Epithelial cell of esophagus (primary cell): ENCODE data around the gene MCM7.
"Not testable (repeated sequence)": the region's sequence is repeated elsewhere in the genome, so short reads cannot be mapped to it uniquely, and the experiment has no call there.

Source experiments
- DNase-seq: peaks from one replicate; pipeline ENCODE4 v3.0.0; 2010; ENCODE audit warnings: low read depth
- H3K4me3 ChIP-seq: 2 replicates; pipeline ENCODE4 v1.5.1; 2011; ENCODE audit warnings: mild to moderate bottlenecking, low read length, control low read depth
- TF ChIP-seq, protein P1 (sequence below): IDR thresholded peaks from 2 replicates; pipeline ENCODE4 v1.5.1; 2011; ENCODE audit warnings: low read depth, mild to moderate bottlenecking, low read length, control low read depth, inconsistent platforms; ENCODE audit not compliant: insufficient read depth; ENCODE audit errors: missing control alignments

Gene MCM7

DNA sequence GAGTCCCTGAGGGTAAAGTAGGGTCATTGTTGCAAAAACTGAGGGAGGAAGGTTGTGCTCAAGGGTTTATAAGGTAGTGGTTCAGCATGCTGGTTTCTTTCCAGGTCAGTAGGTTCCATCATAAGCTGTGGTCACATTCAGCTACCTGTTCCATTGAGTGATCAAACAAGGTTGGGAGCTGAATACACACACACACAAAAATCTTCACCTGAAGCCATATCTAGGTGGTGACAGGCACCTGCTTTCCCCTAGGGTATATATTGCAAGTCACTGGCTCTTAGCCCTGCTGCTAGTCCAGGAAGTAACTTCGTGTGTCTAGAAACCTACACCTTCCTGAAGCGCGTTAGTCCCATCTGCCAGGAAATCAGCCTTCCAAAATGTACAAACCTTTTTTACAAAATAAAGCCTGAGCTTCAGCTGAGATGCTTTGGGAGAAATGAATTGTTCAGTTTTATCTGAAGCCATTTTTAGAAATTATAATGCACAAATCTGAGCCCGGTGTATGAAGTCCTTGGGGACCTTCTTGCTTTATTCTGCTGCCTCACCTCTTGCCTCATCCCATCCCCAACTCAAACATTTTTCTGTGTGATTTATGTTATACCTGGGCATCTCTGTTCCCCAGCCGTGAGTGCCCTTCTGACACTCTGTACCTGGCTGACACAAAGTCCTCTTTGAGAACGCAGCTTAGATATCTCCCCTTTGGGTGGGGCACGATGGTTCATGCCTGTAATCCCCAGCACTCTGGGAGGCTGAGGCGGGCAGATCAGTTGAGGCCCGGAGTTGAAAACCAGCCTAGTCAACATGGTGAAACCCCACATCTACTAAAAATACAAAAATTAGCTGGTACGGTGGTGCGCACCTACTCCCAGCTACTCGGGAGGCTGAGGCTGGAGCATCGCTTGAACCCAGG is 36.9 kb upstream of the MCM7 start:
- DNase-seq: no peak
- no peak overlapping the region for H3K4me3 ChIP-seq
- TF ChIP-seq, protein P1, sequence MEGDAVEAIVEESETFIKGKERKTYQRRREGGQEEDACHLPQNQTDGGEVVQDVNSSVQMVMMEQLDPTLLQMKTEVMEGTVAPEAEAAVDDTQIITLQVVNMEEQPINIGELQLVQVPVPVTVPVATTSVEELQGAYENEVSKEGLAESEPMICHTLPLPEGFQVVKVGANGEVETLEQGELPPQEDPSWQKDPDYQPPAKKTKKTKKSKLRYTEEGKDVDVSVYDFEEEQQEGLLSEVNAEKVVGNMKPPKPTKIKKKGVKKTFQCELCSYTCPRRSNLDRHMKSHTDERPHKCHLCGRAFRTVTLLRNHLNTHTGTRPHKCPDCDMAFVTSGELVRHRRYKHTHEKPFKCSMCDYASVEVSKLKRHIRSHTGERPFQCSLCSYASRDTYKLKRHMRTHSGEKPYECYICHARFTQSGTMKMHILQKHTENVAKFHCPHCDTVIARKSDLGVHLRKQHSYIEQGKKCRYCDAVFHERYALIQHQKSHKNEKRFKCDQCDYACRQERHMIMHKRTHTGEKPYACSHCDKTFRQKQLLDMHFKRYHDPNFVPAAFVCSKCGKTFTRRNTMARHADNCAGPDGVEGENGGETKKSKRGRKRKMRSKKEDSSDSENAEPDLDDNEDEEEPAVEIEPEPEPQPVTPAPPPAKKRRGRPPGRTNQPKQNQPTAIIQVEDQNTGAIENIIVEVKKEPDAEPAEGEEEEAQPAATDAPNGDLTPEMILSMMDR: no peak

DNA sequence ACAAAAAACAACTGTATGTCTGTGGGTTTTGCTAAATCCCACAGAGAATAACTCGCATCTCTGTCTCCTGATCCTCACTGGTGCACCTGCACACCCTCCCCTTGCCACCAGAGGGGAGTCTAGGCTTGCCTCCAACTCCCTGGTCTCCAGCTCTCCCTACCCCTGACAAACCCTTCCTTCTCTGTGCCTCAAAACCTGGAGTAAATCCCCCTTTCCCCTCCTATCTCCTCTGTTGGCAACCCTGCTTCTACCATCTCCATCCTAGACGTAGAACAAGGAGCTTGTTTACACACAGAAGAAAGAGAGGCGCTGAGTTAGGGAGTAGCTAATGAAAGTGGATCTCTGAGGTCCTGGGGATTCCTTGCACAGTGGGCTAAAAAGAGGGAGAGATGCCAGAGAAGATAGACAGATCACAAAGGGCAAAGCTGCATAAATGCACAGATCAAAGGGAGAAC is 31.5 kb upstream of the MCM7 start:
- TF ChIP-seq, protein P1: peak; percentile 99
- H3K4me3 ChIP-seq: no peak overlapping the region
- peak; percentile 75 for DNase-seq

DNA sequence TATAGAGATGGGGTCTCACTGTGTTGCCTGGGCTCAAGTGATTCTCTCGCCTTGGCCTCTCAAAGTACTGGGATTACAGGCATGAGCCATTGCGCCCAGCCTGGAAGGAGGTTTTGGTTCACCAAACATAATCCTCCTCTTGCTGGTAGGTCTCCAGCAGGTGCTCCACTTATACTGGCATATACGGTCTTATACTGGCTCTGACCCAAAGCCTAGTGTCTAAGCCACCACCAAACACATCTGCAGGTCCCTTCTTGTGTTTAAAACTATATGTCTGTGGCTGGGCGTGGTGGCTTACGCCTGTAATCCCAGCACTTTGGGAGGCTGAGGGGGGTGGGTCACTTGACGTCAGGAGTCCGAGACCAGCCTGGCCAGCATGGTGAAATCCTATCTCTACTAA is 30.9 kb upstream of the MCM7 start:
- TF ChIP-seq, protein P1: no peak
- no peak overlapping the region for H3K4me3 ChIP-seq
- DNase-seq: no peak

DNA sequence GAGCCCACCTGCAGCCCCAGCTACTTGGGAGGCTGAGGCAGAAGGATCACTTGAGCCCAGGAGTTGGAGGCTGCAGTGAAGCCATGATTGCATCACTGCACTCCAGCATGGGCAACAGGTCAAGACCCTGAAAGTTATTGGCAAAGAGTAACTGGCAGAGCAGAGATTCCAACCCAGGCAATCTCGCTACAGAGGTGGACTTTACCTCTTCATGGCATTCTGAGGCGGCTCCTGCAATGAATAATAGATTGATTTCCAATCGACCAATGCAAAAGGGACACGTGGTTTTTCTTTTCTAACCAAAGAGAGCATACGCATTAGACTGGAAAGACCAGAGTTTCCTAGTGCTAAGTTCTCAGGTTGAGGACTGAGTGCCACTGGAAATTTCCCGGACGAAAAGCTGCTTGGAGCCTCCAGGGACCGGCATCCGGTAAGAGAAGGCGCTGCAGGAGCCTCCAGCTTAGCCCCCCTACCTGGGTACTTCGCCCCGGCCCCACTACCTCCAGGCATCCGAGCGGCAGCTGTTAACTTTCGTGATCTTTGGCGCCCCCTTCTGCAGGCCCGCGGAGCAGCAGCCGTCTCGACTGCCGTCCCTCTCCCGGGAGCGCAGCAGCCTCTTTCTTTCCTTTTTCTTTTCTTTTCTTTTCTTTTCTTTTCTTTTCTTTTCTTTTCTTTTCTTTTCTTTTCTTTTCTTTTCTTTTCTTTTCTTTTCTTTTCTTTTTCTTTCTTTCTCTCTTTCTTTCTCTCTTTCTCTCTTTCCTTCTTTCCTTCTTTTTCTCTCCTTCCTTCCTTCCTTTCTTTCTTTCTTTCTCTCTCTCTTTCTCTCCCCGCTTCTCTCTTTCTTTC is 29.6 kb upstream of the MCM7 start:
- TF ChIP-seq, protein P1: peak; percentile 77
- DNase-seq: peak; percentile 64
- no peak overlapping the region for H3K4me3 ChIP-seq

DNA sequence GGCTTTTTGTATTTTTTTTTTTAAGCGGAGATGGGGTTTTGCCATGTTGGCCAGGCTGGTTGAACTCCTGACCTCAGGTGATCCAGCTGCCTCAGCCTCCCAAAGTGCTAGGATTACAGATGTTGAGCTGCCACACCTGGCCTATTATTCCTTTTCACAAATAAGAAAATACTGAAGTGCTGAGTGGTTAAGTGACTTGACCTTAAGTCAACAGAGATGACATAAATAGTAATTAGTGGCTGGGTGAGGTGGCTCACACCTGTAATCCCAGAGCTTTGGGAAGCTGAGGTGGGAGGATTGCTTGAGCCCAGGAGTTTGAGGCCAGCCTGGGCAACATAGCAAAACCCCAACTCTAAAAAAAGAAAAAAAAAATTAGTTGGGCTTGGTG is 29.0 kb upstream of the MCM7 start:
- DNase-seq: peak; percentile 67
- not testable (repeated sequence) for H3K4me3 ChIP-seq

DNA sequence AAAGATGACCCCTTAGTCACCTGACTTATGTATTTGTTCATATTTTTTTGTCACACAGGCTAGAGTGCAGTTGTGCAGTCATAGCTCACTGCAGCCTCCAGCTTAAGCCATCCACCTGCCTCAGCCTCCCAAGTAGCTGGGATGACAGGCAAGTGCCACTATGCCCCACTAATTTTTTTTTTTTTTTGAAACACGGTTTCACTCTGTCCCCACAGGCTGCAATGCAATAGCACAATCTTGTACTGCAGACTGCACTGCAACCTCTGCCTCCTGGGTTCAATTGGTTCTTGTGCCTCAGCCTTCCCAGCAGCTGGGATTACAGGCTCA is 27.4 kb upstream of the MCM7 start:
- TF ChIP-seq, protein P1: no peak
- no peak overlapping the region for H3K4me3 ChIP-seq
- DNase-seq: no peak

DNA sequence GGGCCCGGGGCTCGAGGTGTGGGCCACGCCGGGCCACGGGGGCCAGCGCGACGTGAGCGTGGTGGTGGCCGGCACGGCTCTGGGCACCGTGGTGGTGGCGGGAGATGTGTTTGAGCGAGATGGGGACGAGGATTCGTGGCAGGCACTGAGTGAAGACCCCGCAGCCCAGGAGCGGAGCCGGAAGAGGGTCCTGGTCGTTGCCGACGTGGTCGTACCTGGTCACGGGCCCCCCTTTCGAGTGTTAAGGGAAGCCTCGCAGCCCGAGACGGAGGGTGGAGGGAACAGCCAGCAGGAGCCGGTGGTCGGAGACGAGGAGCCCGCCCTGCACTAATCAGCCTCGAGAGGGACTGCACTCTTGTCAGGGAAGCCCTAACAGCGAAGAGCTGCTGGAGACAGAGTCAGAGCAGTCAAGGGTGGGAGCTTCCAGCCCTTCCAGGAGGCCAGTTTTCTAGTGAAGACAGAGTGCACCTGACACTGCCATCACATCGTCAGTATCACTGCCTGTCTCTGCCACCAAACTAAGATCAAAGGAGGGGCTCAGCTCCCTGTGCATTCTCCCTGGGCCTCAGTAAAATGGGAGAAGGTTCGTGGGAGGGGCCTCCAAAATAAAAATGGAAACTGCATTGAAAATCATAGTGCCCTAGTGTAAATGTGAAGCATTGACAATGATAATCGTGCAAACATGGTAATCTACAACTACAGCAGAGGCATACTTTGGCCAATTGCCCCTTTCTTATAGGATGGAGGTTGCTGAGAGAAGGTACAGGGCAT is 26.9 kb upstream of the MCM7 start:
- no peak for DNase-seq
- peak overlapping the region; percentile 92 for H3K4me3 ChIP-seq
- TF ChIP-seq, protein P1: no peak
